Smooth muscle cell (in vitro differentiated cells): Measurements from ENCODE around the gene P2RY8. TPM values are rescaled to one million over a fixed set of nuclear protein-coding genes. Genes with fewer than 3 reads are reported as not detected.

ENCODE experiments used
- DNase-seq: peaks from one replicate; lab custom pipeline; 2025; ENCODE audit not compliant: unreplicated experiment; lab: John Stamatoyannopoulos, UW
- H2AFZ ChIP-seq: fragments of 200-600 bp; sonication (generic); 2 replicates; pipeline ENCODE4 v1.6.0; 2016; ENCODE audit warnings: antibody characterized with exemption, low read depth, mild to moderate bottlenecking
- H3F3A ChIP-seq: fragments of 200-600 bp; sonication (generic); 2 replicates; pipeline ENCODE4 v1.6.0; 2017; ENCODE audit warnings: antibody characterized with exemption, low read depth
- H3K27ac ChIP-seq: fragments of 200-600 bp; sonication (generic); 2 replicates; pipeline ENCODE4 v1.5.1; 2016; ENCODE audit warnings: low read depth, mild to moderate bottlenecking
- H3K27me3 ChIP-seq: fragments of 200-600 bp; sonication (generic); 2 replicates; pipeline ENCODE4 v1.6.1; 2016; ENCODE audit warnings: low read depth, mild to moderate bottlenecking
- H3K36me3 ChIP-seq: fragments of 200-600 bp; sonication (generic); 2 replicates; pipeline ENCODE4 v1.5.1; 2016; ENCODE audit warnings: low read depth
- H3K4me1 ChIP-seq: fragments of 200-600 bp; sonication (generic); 2 replicates; pipeline ENCODE4 v1.5.1; 2016; ENCODE audit warnings: low read depth
- H3K4me2 ChIP-seq: fragments of 200-600 bp; sonication (generic); 2 replicates; pipeline ENCODE4 v1.6.0; 2016; ENCODE audit warnings: mild to moderate bottlenecking
- H3K4me3 ChIP-seq: fragments of 200-600 bp; sonication (generic); 2 replicates; pipeline ENCODE4 v1.5.1; 2016; ENCODE audit warnings: mild to moderate bottlenecking
- H3K79me2 ChIP-seq: fragments of 200-600 bp; sonication (generic); 2 replicates; pipeline ENCODE4 v1.6.0; 2016; ENCODE audit warnings: low read depth, mild to moderate bottlenecking
- H3K9ac ChIP-seq: fragments of 200-600 bp; sonication (generic); 2 replicates; pipeline ENCODE4 v1.6.0; 2016; ENCODE audit warnings: low read depth
- H3K9me3 ChIP-seq: fragments of 200-600 bp; sonication (generic); replicated peaks from 2 replicates; pipeline ENCODE4 v1.5.1; 2016; ENCODE audit warnings: low read depth
- H4K20me1 ChIP-seq: fragments of 200-600 bp; sonication (generic); 2 replicates; pipeline ENCODE4 v1.6.0; 2016; ENCODE audit warnings: low read depth
- WGBS: methylation state at CpG from one replicate; pipeline ENCODE4 v1.1.7; 2016; ENCODE audit warnings: low lambda C conversion rate; 5-methylcytosine and 5-hydroxymethylcytosine counted together
- polyA plus RNA-seq: library from polyadenylated mRNA; unstranded; fragments of >200 nt; fragmentation: Nextera tagmentation; extraction: Ambion mirVana; gene quantifications from 2 replicates; pipeline ENCODE4 v1.2.1, GENCODE V29; 2016
- total RNA-seq: library from RNA; depleted of rRNA; stranded (reverse); fragments of >200 nt; gene quantifications from 2 replicates; pipeline ENCODE4 v1.2.3, GENCODE V29; 2014
- TF ChIP-seq, protein P1 (sequence below): fragments of 200-600 bp; sonication (generic); IDR thresholded peaks from 2 replicates; pipeline ENCODE4 v1.5.1; 2017; ENCODE audit warnings: borderline replicate concordance, mild to moderate bottlenecking, antibody characterized with exemption; ENCODE audit not compliant: insufficient read depth, poor library complexity, severe bottlenecking

P2RY8 gene
- total and polyA plus RNA-seq, 2 experiments from 2014 or later, result not detected

DNA sequence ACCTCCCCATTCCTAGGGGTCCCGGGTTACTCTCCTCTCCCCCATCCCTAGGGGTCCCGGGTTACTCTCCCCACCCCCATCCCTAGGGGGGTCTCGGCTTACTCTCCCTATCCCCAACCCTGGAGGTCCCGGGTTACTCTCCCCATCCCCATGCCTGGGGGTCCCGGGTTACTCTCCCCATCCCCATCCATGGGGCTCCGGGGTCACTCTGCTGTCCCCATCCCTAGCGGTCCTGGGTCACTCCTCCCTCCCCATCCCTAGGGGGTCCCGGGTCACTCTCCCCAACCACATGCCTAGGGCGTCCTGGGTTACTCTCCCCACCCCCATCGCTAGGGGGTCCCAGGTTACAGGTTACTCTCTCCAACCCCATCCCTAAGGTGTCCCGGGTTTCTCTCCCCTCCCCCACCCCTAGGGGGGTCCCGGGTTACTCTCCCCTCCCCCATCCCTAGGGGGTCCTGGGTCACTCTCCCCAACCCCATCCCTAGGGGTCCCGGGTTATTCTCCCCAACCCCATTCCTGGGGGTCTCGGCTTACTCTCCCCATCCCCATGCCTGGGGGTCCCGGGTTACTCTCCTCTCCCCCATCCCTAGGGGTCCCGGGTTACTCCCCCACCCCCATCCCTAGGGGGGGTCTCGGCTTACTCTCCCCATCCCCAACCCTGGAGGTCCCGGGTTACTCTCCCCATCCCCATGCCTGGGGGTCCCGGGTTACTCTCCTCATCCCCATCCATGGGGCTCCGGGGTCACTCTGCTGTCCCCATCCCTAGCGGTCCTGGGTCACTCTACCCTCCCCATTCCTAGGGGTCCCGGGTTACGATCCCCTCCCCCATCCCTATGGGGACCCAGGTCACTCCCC lies 85.1 kb downstream of the P2RY8 start:
- H3K27ac ChIP-seq, result no peak overlapping the region
- H3K79me2 ChIP-seq, result peaks cover 46% of the 10 kb centered on the region
- DNase-seq, result no peak
- no peaks in the 10 kb centered on the region for H3K4me1 ChIP-seq
- H4K20me1 ChIP-seq, result no peaks in the 10 kb centered on the region
- H3K9ac ChIP-seq, result peak overlapping the region; percentile 81
- peak overlapping the region; percentile 97 for H3K4me2 ChIP-seq
- TF ChIP-seq, protein P1, sequence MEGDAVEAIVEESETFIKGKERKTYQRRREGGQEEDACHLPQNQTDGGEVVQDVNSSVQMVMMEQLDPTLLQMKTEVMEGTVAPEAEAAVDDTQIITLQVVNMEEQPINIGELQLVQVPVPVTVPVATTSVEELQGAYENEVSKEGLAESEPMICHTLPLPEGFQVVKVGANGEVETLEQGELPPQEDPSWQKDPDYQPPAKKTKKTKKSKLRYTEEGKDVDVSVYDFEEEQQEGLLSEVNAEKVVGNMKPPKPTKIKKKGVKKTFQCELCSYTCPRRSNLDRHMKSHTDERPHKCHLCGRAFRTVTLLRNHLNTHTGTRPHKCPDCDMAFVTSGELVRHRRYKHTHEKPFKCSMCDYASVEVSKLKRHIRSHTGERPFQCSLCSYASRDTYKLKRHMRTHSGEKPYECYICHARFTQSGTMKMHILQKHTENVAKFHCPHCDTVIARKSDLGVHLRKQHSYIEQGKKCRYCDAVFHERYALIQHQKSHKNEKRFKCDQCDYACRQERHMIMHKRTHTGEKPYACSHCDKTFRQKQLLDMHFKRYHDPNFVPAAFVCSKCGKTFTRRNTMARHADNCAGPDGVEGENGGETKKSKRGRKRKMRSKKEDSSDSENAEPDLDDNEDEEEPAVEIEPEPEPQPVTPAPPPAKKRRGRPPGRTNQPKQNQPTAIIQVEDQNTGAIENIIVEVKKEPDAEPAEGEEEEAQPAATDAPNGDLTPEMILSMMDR, result no peak
- H3K9me3 ChIP-seq, result no peaks in the 10 kb centered on the region
- peak overlapping the region; percentile 77 for H3K4me3 ChIP-seq
- H3K36me3 ChIP-seq, result no peaks in the 10 kb centered on the region
- H3F3A ChIP-seq, result peaks cover 3% of the 10 kb centered on the region
- no peaks in the 10 kb centered on the region for H3K27me3 ChIP-seq
- peak overlapping the region; percentile 4 for H2AFZ ChIP-seq
- WGBS, result 35% methylated on average over 14 of the region's 23 CpGs

DNA sequence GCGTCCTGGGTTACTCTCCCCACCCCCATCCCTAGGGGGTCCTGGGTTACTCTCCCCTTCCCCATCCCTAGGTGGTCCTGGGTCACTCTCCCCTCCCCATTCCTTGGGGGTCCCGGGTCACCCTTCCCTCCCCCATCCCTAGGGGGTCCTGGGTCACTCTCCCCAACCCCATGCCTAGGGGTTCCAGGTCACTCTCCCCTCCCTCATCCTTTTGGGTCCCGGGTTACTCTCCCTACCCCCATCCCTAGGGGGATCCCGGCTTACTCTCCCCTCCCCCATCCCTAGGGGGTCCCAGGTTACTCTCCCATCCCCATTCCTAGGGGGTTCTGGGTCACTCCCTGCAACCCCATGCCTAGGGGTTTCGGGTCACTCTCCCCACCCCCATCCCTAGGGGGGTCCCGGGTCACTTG lies 85.7 kb downstream of the P2RY8 start:
- H3K4me3 ChIP-seq, result peak overlapping the region; percentile 77

DNA sequence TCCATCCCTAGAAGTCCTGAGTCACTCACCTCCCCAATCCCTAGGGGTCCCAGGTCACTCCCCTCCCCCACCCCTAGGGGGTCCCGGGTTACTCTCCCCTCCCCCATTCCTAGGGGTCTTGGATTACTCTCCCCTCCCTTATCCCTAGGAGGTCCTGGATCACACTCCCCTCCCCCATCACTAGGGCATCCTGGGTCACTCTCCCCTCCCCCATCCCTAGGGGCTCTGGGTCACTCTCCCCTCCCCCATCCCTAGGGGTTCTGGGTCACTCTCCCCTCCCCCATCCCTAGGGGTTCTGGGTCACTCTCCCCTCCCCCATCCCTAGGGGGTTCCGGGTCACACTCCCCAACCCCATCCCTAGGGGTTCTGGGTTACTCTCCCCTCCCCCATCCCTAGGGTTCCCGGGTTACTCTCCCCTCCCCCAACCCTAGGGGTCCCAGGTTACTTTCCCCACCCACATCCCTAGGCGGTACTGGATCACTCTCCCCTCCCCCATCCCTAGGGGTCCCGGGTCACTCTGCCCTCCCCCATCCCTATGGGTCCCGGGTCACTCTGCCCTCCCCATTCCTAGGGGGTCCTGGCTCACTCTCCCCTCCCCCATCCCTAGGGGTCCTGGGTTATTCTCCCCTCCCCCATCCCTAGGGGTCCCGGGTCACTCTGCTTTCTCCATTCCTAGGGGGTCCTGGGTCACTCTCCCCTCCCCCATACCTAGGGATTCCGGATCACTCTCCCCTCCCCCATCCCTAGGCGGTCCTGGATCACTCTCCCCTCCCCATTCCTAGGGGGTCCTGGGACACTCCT lies 86.4 kb downstream of the P2RY8 start:
- Histone ChIP-seq H2AFZ (no peak overlapping the region), H3K27ac (no peak overlapping the region), H3F3A (peaks cover 3% of the 10 kb centered on the region), H3K4me1 (no peaks in the 10 kb centered on the region), H3K4me3 (no peak overlapping the region), H3K36me3 (no peaks in the 10 kb centered on the region), H3K27me3 (no peaks in the 10 kb centered on the region), H4K20me1 (no peaks in the 10 kb centered on the region), H3K9ac (no peak overlapping the region), H3K4me2 (no peak overlapping the region), H3K9me3 (no peaks in the 10 kb centered on the region), H3K79me2 (peaks cover 46% of the 10 kb centered on the region)
- TF ChIP-seq, protein P1, result no peak
- 100% methylated on average over 1 of the region's 9 CpGs for WGBS
- DNase-seq, result no peak

More for the DNA sequence above, 85.7 kb downstream of the P2RY8 start:
- Histone ChIP-seq H2AFZ (no peak overlapping the region), H3K27me3 (no peaks in the 10 kb centered on the region), H3K4me1 (no peaks in the 10 kb centered on the region), H3K79me2 (peaks cover 46% of the 10 kb centered on the region), H3K36me3 (no peaks in the 10 kb centered on the region), H4K20me1 (no peaks in the 10 kb centered on the region), H3F3A (peaks cover 3% of the 10 kb centered on the region), H3K27ac (no peak overlapping the region), H3K9me3 (no peaks in the 10 kb centered on the region), H3K9ac (no peak overlapping the region), H3K4me2 (peak overlapping the region; percentile 97)
- no peak for DNase-seq
- WGBS, result 91% methylated on average over 2 of the region's 6 CpGs
- TF ChIP-seq, protein P1, result no peak
